ENCODE data around the gene ERICH2. TPM values are rescaled to one million over a fixed set of nuclear protein-coding genes. Genes with fewer than 3 reads are reported as not detected.
"Not testable (repeated sequence)": the region's sequence is repeated elsewhere in the genome, so short reads cannot be mapped to it uniquely, and the experiment has no call there.

The ERICH2 gene
- total RNA-seq, result not detected in 2 replicates
- long read RNA-seq, partial matches to known transcripts, result 0 of 1 reads
- long read RNA-seq, other reads (novel, unspliced or antisense), result 1 of 1 reads

GRCh38 chr2:170770008-170770605 is at the start of gene ERICH2:
Gene ERICH2, plus strand, starts transcription at chr2:170770378. Its CDS starts 304 bp downstream, at chr2:170770682.
- TF ChIP-seq CTCF (conservative IDR thresholded peaks at IDR 0.05), result peak; percentile 42
- peak within 1 kb of the TSS; percentile 91 for H3K4me3 Mint-ChIP-seq
- DNase-seq (ENCODE audit: low read depth, low spot score), result peak; percentile 34
- H3K27ac Mint-ChIP-seq (ENCODE audit: unreplicated experiment), result no peak within 1 kb of the TSS
- no peaks in the 10 kb centered on the region for H3K36me3 Mint-ChIP-seq (ENCODE audit: low read depth)
- peaks cover 13% of the 10 kb centered on the region for H3K4me1 Mint-ChIP-seq
- H3K9me3 Mint-ChIP-seq, result no peaks in the 10 kb centered on the region
- peaks cover 28% of the 10 kb centered on the region for H3K27me3 Mint-ChIP-seq (ENCODE audit: low read depth)

GRCh38 chr2:170721678-170722077 is 48.5 kb upstream of the ERICH2 start:
- Mint-ChIP-seq H3K9me3 (no peaks in the 10 kb centered on the region), H3K36me3 (ENCODE audit: low read depth) (no peaks in the 10 kb centered on the region), H3K4me3 (no peak overlapping the region), H3K27ac (ENCODE audit: unreplicated experiment) (no peak overlapping the region), H3K27me3 (ENCODE audit: low read depth) (peaks cover 61% of the 10 kb centered on the region), H3K4me1 (peaks cover 13% of the 10 kb centered on the region)
- no peak for DNase-seq (ENCODE audit: low read depth, low spot score)
- no peak for TF ChIP-seq CTCF (conservative IDR thresholded peaks at IDR 0.05)

- no peak for TF ChIP-seq CTCF (conservative IDR thresholded peaks at IDR 0.05)
These were observed 47.9 kb upstream of the ERICH2 start for GRCh38 chr2:170722301-170722700.

GRCh38 chr2:170723446-170723958 is 46.7 kb upstream of the ERICH2 start:
- H3K9me3 Mint-ChIP-seq, result peaks cover 3% of the 10 kb centered on the region
- no peak overlapping the region for H3K27ac Mint-ChIP-seq (ENCODE audit: unreplicated experiment)
- H3K36me3 Mint-ChIP-seq (ENCODE audit: low read depth), result no peaks in the 10 kb centered on the region
- no peak for TF ChIP-seq CTCF (conservative IDR thresholded peaks at IDR 0.05)
- H3K4me3 Mint-ChIP-seq, result no peak overlapping the region
- H3K4me1 Mint-ChIP-seq, result no peaks in the 10 kb centered on the region
- peaks cover 50% of the 10 kb centered on the region for H3K27me3 Mint-ChIP-seq (ENCODE audit: low read depth)
- DNase-seq (ENCODE audit: low read depth, low spot score), result no peak

More at GRCh38 chr2:170722301-170722700, 47.9 kb upstream of the ERICH2 start:
- no peaks in the 10 kb centered on the region for H3K36me3 Mint-ChIP-seq (ENCODE audit: low read depth)
- DNase-seq (ENCODE audit: low read depth, low spot score), result no peak
- H3K27ac Mint-ChIP-seq (ENCODE audit: unreplicated experiment), result no peak overlapping the region
- H3K4me3 Mint-ChIP-seq, result no peak overlapping the region
- H3K4me1 Mint-ChIP-seq, result peaks cover 9% of the 10 kb centered on the region
- peaks cover 55% of the 10 kb centered on the region for H3K27me3 Mint-ChIP-seq (ENCODE audit: low read depth)
- H3K9me3 Mint-ChIP-seq, result no peaks in the 10 kb centered on the region

GRCh38 chr2:170733798-170734600 is 36.2 kb upstream of the ERICH2 start:
- no peaks in the 10 kb centered on the region for H3K4me1 Mint-ChIP-seq
- H3K4me3 Mint-ChIP-seq, result no peak overlapping the region
- H3K36me3 Mint-ChIP-seq (ENCODE audit: low read depth), result no peaks in the 10 kb centered on the region
- H3K9me3 Mint-ChIP-seq, result no peaks in the 10 kb centered on the region
- no peak for DNase-seq (ENCODE audit: low read depth, low spot score)
- TF ChIP-seq CTCF (conservative IDR thresholded peaks at IDR 0.05), result no peak
- no peaks in the 10 kb centered on the region for H3K27me3 Mint-ChIP-seq (ENCODE audit: low read depth)
- no peak overlapping the region for H3K27ac Mint-ChIP-seq (ENCODE audit: unreplicated experiment)

GRCh38 chr2:170734601-170735000 is 35.6 kb upstream of the ERICH2 start:
- DNase-seq (ENCODE audit: low read depth, low spot score); H3K4me1 Mint-ChIP-seq; H3K36me3 Mint-ChIP-seq (ENCODE audit: low read depth); H3K4me3 Mint-ChIP-seq; H3K9me3 Mint-ChIP-seq; H3K27me3 Mint-ChIP-seq (ENCODE audit: low read depth); H3K27ac Mint-ChIP-seq (ENCODE audit: unreplicated experiment): not testable (repeated sequence)
